Breast epithelium (tissue), 4 donors: ENCODE data around the gene SPG7. TPM values are rescaled to one million over a fixed set of nuclear protein-coding genes. Genes with fewer than 3 reads are reported as not detected.

Experiments
- DNase-seq, 2 donors: peaks; one replicate each; pipeline ENCODE4 v3.0.0-alpha.2; 2019; ENCODE audit warnings: low spot score in 2 of 2
- H3K27ac ChIP-seq, 2 donors: fragments of 200-600 bp; sonication (generic) in 1 of 2; one replicate each; pipeline ENCODE4 v1.5.1; 2016 to 2019; ENCODE audit warnings: mild to moderate bottlenecking in 1 of 2
- H3K27me3 ChIP-seq, 2 donors: fragments of 200-600 bp; sonication (generic) in 1 of 2; one replicate each; pipeline versions ENCODE4 v1.5.1 to v1.6.0; 2017 to 2019; ENCODE audit warnings: control low read depth in 1 of 2, mild to moderate bottlenecking in 1 of 2
- H3K36me3 ChIP-seq: fragments of 200-600 bp; one replicate; pipeline ENCODE4 v1.5.1; 2019
- H3K4me1 ChIP-seq, 2 donors: fragments of 200-600 bp; sonication (generic); one replicate each; pipeline ENCODE4 v1.5.1; 2016 to 2019; ENCODE audit warnings: control low read depth in 1 of 2
- H3K4me3 ChIP-seq, 3 donors: fragments of 200-600 bp; sonication (generic); 1 replicate in 2 of 3; 2 replicates in 1 of 3; pipeline ENCODE4 v1.5.1; 2016 to 2019; ENCODE audit warnings: mild to moderate bottlenecking in 3 of 3, moderate library complexity in 2 of 3
- H3K9me3 ChIP-seq, 2 donors: fragments of 200-600 bp; sonication (generic) in 1 of 2; one replicate each; pipeline ENCODE4 v1.5.1; 2016 to 2019; ENCODE audit warnings: control low read depth in 1 of 2
- POLR2A ChIP-seq: fragments of 450-650 bp; IDR thresholded peaks from one replicate; pipeline ENCODE4 v1.6.1; 2016; ENCODE audit warnings: antibody characterized with exemption, mild to moderate bottlenecking, moderate library complexity
- POLR2AphosphoS5 ChIP-seq, 3 donors: sonication (generic); formaldehyde crosslinking; IDR thresholded peaks; one replicate each; pipeline ENCODE4 v1.6.1; 2017; ENCODE audit warnings: antibody characterized with exemption in 3 of 3
- intact Hi-C: fragments of 100-400 bp; cut with DNase I; formaldehyde crosslinking; loops from one replicate; pipeline ENCODE4 v1.15.1; 2023; ENCODE audit warnings: low total_unique reads
- total RNA-seq, 3 donors: library from RNA; depleted of rRNA; stranded (reverse); fragments of >200 nt; gene quantifications; one replicate each; pipeline ENCODE4 v1.1.0, GENCODE V29; 2016
- TF ChIP-seq, protein P1 (sequence below), 3 donors: fragments of 450-650 bp; IDR thresholded peaks; one replicate each; pipeline ENCODE4 v1.5.1; 2016 to 2017; ENCODE audit warnings: antibody characterized with exemption in 3 of 3, mild to moderate bottlenecking in 3 of 3, moderate library complexity in 3 of 3

The SPG7 gene
- total RNA-seq, 3 donors from 2014 or later, result 104 to 126 (median 118) TPM

DNA sequence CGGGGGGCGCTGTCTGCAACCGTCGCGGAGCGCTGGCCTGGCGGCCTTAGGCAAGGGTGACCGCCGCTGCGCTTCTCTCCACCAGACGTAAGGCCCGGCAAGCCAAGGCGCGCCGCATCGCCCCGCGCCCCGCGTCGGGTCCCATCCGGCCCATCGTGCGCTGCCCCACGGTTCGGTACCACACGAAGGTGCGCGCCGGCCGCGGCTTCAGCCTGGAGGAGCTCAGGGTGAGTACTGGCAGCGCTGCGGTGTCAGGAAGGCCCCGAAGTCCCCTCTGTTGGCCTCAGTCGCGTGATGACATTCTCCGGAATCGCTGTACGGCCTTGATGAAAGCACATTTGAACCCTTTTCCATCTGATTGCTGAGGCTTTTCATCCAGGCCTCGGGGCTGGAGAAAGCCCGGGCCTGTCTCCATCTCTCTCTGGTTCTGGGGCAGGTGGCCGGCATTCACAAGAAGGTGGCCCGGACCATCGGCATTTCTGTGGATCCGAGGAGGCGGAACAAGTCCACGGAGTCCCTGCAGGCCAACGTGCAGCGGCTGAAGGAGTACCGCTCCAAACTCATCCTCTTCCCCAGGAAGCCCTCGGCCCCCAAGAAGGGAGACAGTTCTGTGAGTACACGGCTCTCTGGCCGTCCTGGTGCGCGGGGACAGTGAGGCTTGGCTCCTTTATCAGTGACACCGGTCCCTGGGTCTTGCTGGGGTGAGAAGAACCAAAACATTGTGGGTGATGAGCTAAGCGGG lies 53.1 kb downstream of the SPG7 start:
- no peaks in the 10 kb centered on the region for H3K9me3 ChIP-seq
- intact Hi-C loops, result loop anchor here (5.0 kb wide), 1 partner anchor 301 kb away; no protein-coding TSS in a partner anchor
- no peak for DNase-seq
- peak overlapping the region; percentile 78 to 86 (median 85) for H3K4me3 ChIP-seq
- peaks cover 12 to 14% of the 10 kb centered on the region in 2 donors for H3K4me1 ChIP-seq
- H3K27ac ChIP-seq, result peak overlapping the region; percentile 96 to 97
- no peaks in the 10 kb centered on the region for H3K36me3 ChIP-seq
- TF ChIP-seq POLR2AphosphoS5 (IDR thresholded peaks at IDR 0.05) (no peak), POLR2A (no peak)
- TF ChIP-seq, protein P1, sequence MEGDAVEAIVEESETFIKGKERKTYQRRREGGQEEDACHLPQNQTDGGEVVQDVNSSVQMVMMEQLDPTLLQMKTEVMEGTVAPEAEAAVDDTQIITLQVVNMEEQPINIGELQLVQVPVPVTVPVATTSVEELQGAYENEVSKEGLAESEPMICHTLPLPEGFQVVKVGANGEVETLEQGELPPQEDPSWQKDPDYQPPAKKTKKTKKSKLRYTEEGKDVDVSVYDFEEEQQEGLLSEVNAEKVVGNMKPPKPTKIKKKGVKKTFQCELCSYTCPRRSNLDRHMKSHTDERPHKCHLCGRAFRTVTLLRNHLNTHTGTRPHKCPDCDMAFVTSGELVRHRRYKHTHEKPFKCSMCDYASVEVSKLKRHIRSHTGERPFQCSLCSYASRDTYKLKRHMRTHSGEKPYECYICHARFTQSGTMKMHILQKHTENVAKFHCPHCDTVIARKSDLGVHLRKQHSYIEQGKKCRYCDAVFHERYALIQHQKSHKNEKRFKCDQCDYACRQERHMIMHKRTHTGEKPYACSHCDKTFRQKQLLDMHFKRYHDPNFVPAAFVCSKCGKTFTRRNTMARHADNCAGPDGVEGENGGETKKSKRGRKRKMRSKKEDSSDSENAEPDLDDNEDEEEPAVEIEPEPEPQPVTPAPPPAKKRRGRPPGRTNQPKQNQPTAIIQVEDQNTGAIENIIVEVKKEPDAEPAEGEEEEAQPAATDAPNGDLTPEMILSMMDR (IDR thresholded peaks at IDR 0.05), result no peak
- H3K27me3 ChIP-seq, result no peaks in the 10 kb centered on the region

- intact Hi-C loops, result loop anchor here (5.0 kb wide), 1 partner anchor 300 kb away; no protein-coding TSS in a partner anchor
- Histone ChIP-seq H3K4me1 (peaks cover 13 to 14% of the 10 kb centered on the region in 2 donors), H3K27ac (peak overlapping the region; percentile 96 to 97), H3K9me3 (no peaks in the 10 kb centered on the region), H3K36me3 (no peaks in the 10 kb centered on the region), H3K4me3 (peak overlapping the region; percentile 78 to 86 (median 85)), H3K27me3 (no peaks in the 10 kb centered on the region)
- DNase-seq, result no peak
- TF ChIP-seq, protein P1 (IDR thresholded peaks at IDR 0.05), result no peak
- TF ChIP-seq POLR2A (no peak), POLR2AphosphoS5 (IDR thresholded peaks at IDR 0.05) (no peak)
Measured at GRCh38 chr16:89561884-89562599, 53.8 kb downstream of the SPG7 start.

DNA sequence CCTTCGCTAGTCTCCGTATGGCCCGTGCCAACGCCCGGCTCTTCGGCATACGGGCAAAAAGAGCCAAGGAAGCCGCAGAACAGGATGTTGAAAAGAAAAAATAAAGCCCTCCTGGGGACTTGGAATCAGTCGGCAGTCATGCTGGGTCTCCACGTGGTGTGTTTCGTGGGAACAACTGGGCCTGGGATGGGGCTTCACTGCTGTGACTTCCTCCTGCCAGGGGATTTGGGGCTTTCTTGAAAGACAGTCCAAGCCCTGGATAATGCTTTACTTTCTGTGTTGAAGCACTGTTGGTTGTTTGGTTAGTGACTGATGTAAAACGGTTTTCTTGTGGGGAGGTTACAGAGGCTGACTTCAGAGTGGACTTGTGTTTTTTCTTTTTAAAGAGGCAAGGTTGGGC lies 54.7 kb downstream of the SPG7 start:
- peaks cover 13 to 14% of the 10 kb centered on the region in 2 donors for H3K4me1 ChIP-seq
- TF ChIP-seq POLR2AphosphoS5 (IDR thresholded peaks at IDR 0.05) (no peak), POLR2A (no peak)
- TF ChIP-seq, protein P1 (IDR thresholded peaks at IDR 0.05), result no peak
- no peaks in the 10 kb centered on the region for H3K36me3 ChIP-seq
- no peak for DNase-seq
- H3K27ac ChIP-seq, result no peak overlapping the region
- intact Hi-C loops, result loop anchor here (5.0 kb wide), 1 partner anchor 299 kb away; no protein-coding TSS in a partner anchor
- no peaks in the 10 kb centered on the region for H3K27me3 ChIP-seq
- H3K4me3 ChIP-seq, result no peak overlapping the region
- no peaks in the 10 kb centered on the region for H3K9me3 ChIP-seq

GRCh38 chr16:89563639-89564392 lies 55.6 kb downstream of the SPG7 start:
- H3K36me3 ChIP-seq, result no peaks in the 10 kb centered on the region
- intact Hi-C loops, result loop anchor here (5.0 kb wide), 1 partner anchor 298 kb away; no protein-coding TSS in a partner anchor
- peaks cover 13 to 14% of the 10 kb centered on the region in 2 donors for H3K4me1 ChIP-seq
- no peak overlapping the region for H3K27ac ChIP-seq
- TF ChIP-seq POLR2A (no peak), POLR2AphosphoS5 (IDR thresholded peaks at IDR 0.05) (no peak)
- TF ChIP-seq, protein P1 (IDR thresholded peaks at IDR 0.05), result no peak
- H3K4me3 ChIP-seq, result no peak overlapping the region
- H3K27me3 ChIP-seq, result no peaks in the 10 kb centered on the region
- no peak for DNase-seq
- H3K9me3 ChIP-seq, result no peaks in the 10 kb centered on the region
